GM12878 (cell line): ENCODE data around the gene FFAR1. TPM values are rescaled to one million over a fixed set of nuclear protein-coding genes. Genes with fewer than 3 reads are reported as not detected.

ENCODE experiments used
- ATAC-seq: fragments of 200-7000 bp; cut with Tn5 transposase; 3 replicates; pipeline ENCODE4 v1.9.1; 2020; ENCODE audit warnings: mild to moderate bottlenecking, moderate library complexity
- BruUV-seq: library from RNA; stranded (reverse); fragments of 400-500 nt; replicated peaks from 2 replicates; lab custom pipeline; 2021; lab: Mats Ljungman, UMichigan
- CTCF ChIA-PET: fragments of 300-600 bp; sonication (Branson Sonifier 250); formaldehyde crosslinking; extraction: SDS; loops from one replicate; lab custom pipeline; 2021; ENCODE audit warnings: inconsistent platforms; lab: Yijun Ruan, JAX
- POLR2A ChIA-PET: fragments of 350-600 bp; formaldehyde crosslinking; extraction: SDS; loops from one replicate; lab custom pipeline; 2021; ENCODE audit warnings: inconsistent platforms; lab: Charles Lee
- RAD21 ChIA-PET: fragments of 300-600 bp; sonication (Branson Sonifier 250); formaldehyde crosslinking; loops from one replicate; lab custom pipeline; 2023; ENCODE audit warnings: antibody characterized with exemption; ENCODE audit not compliant: unreplicated experiment; lab: Charles Lee
- SMC1A ChIA-PET: fragments of 300-600 bp; sonication (Branson Sonifier 250); formaldehyde crosslinking; loops from one replicate; lab custom pipeline; 2023; ENCODE audit not compliant: unreplicated experiment, uncharacterized antibody; lab: Charles Lee
- DNase-seq: peaks from one replicate; pipeline ENCODE4 v3.0.0-alpha.2; 2011; ENCODE audit warnings: low read depth, low spot score
- FAIRE-seq: peaks from 3 replicates; lab custom pipeline; 2011; peaks lifted over from hg19 to GRCh38; lab: Jason Lieb, UNC
- H2AFZ ChIP-seq: 2 replicates; pipeline ENCODE4 v1.6.0; 2011; ENCODE audit warnings: low read depth, low read length, control low read depth; ENCODE audit not compliant: control insufficient read depth
- H3K27ac ChIP-seq: 2 replicates; pipeline ENCODE4 v1.5.1; 2011; ENCODE audit warnings: control low read depth; ENCODE audit not compliant: control insufficient read depth, insufficient read depth
- H3K27me3 ChIP-seq, 2 experiments: replicated peaks in 1 of 2; 2 replicates each; pipeline versions ENCODE4 v1.6.0 to v1.6.1; 2011; ENCODE audit warnings: low read length in 1 of 2; ENCODE audit not compliant: control insufficient read depth in 2 of 2, insufficient read depth in 2 of 2
- H3K36me3 ChIP-seq, 2 experiments: 2 replicates each; pipeline ENCODE4 v1.5.1; 2011; ENCODE audit warnings: low read length in 1 of 2; ENCODE audit not compliant: control insufficient read depth in 2 of 2, insufficient read depth in 2 of 2
- H3K4me1 ChIP-seq: 2 replicates; pipeline ENCODE4 v1.6.1; 2011; ENCODE audit warnings: mild to moderate bottlenecking, low read length, moderate library complexity, mixed read lengths; ENCODE audit not compliant: control insufficient read depth, insufficient read depth
- H3K4me2 ChIP-seq: 2 replicates; pipeline ENCODE4 v1.6.0; 2011; ENCODE audit warnings: control low read depth; ENCODE audit not compliant: control insufficient read depth, insufficient read depth
- H3K4me3 ChIP-seq: fragments of 200-600 bp; sonication (generic); 2 replicates; pipeline ENCODE4 v1.5.1; 2016
- H3K79me2 ChIP-seq: 2 replicates; pipeline ENCODE4 v1.6.0; 2011; ENCODE audit warnings: low read length; ENCODE audit not compliant: control insufficient read depth, insufficient read depth
- H3K9ac ChIP-seq: 2 replicates; pipeline ENCODE4 v1.8.0; 2011; ENCODE audit warnings: low read length, control low read depth, mixed read lengths; ENCODE audit not compliant: control insufficient read depth, insufficient read depth
- H3K9me3 ChIP-seq: replicated peaks from 3 replicates; pipeline ENCODE4 v1.5.1; 2011; ENCODE audit warnings: mild to moderate bottlenecking, low read length; ENCODE audit not compliant: control insufficient read depth, insufficient read depth
- H4K20me1 ChIP-seq: 2 replicates; pipeline ENCODE4 v1.6.0; 2011; ENCODE audit not compliant: control insufficient read depth, insufficient read depth
- BCLAF1 ChIP-seq: fragments of 450-650 bp; IDR thresholded peaks from 2 replicates; pipeline ENCODE4 v1.6.1; 2017; ENCODE audit warnings: antibody characterized with exemption, mild to moderate bottlenecking, moderate library complexity
- EED ChIP-seq: sonication (generic); IDR thresholded peaks from 2 replicates; pipeline ENCODE4 v1.6.1; 2016; ENCODE audit warnings: antibody characterized with exemption, low read depth
- ETV6 ChIP-seq, 2 experiments: fragments of 450-650 bp in 1 of 2; IDR thresholded peaks in 1 of 2; conservative IDR thresholded peaks in 1 of 2; 2 replicates each; pipeline ENCODE4 v1.6.1; 2014; ENCODE audit warnings: antibody characterized with exemption in 1 of 2, borderline replicate concordance in 1 of 2, low read depth in 1 of 2, mild to moderate bottlenecking in 1 of 2, moderate library complexity in 1 of 2
- HDGF ChIP-seq: fragments of 450-650 bp; IDR thresholded peaks from 2 replicates; pipeline ENCODE4 v1.6.1; 2016; ENCODE audit warnings: antibody characterized with exemption
- NKRF ChIP-seq: fragments of 450-650 bp; conservative IDR thresholded peaks from 2 replicates; pipeline ENCODE4 v1.6.1; 2017; ENCODE audit warnings: mild to moderate bottlenecking, moderate library complexity
- PAX8 ChIP-seq: fragments of 450-650 bp; IDR thresholded peaks from 2 replicates; pipeline ENCODE4 v1.6.1; 2017; ENCODE audit warnings: mild to moderate bottlenecking, moderate library complexity
- POLR2AphosphoS2 ChIP-seq: IDR thresholded peaks from 2 replicates; pipeline ENCODE4 v1.6.1; 2011; ENCODE audit warnings: low read depth, mild to moderate bottlenecking, low read length, improper control_type of control experiment, moderate library complexity
- POLR2AphosphoS5 ChIP-seq: IDR thresholded peaks from 2 replicates; pipeline ENCODE4 v1.6.1; 2011; ENCODE audit warnings: mild to moderate bottlenecking, low read length, inconsistent platforms
- RAD21 ChIP-seq: IDR thresholded peaks from 2 replicates; pipeline ENCODE4 v1.6.1; 2011; ENCODE audit warnings: mild to moderate bottlenecking, low read depth, low read length, moderate library complexity; ENCODE audit not compliant: insufficient read depth
- RBBP5 ChIP-seq: fragments of 200-600 bp; sonication (generic); conservative IDR thresholded peaks from 2 replicates; pipeline ENCODE4 v1.6.1; 2016
- SMC3 ChIP-seq: IDR thresholded peaks from 2 replicates; pipeline ENCODE4 v1.6.1; 2011; ENCODE audit warnings: low read length, improper control_type of control experiment, borderline replicate concordance
- TCF3 ChIP-seq: IDR thresholded peaks from 2 replicates; pipeline ENCODE4 v1.6.1; 2012; ENCODE audit warnings: low read depth, mild to moderate bottlenecking, low read length, borderline replicate concordance; ENCODE audit not compliant: insufficient read depth
- ZZZ3 ChIP-seq: IDR thresholded peaks from 2 replicates; pipeline ENCODE4 v1.6.1; 2011; ENCODE audit warnings: low read depth; ENCODE audit not compliant: control insufficient read depth, insufficient read length
- WGBS: methylation state at CpG from one replicate; pipeline ENCODE4 v1.1.6; 2016; ENCODE audit warnings: low lambda C conversion rate; ENCODE audit not compliant: insufficient replicate concordance, insufficient coverage; ENCODE audit errors: missing lambda C conversion rate; 5-methylcytosine and 5-hydroxymethylcytosine counted together
- in situ Hi-C: fragments of 300-500 bp; cut with MboI; formaldehyde crosslinking; loops from 9 replicates; pipeline ENCODE4 v1.14.3; 2018; ENCODE audit warnings: mixed read lengths
- intact Hi-C: fragments of 100-400 bp; cut with micrococcal nuclease; formaldehyde crosslinking; loops from one replicate; pipeline ENCODE4 v1.14.2; 2022; ENCODE audit not compliant: unreplicated experiment
- polyA plus RNA-seq, 11 experiments: library from polyadenylated mRNA; depleted of rRNA in 4 of 11; unstranded in 6 of 11; stranded (reverse) in 5 of 11; fragments of >200 nt; fragmentation: Nextera tagmentation in 4 of 11; fragmentation: Illumina TruSeq in 1 of 11; extraction: Ambion mirVana in 4 of 11; extraction: Trizol in 1 of 11; gene quantifications; 1 replicate in 1 of 11; 2 replicates in 10 of 11; pipeline versions ENCODE4 v1.2.1 to v1.2.3, GENCODE V29; 2011 to 2016; ENCODE audit warnings: inconsistent platforms in 2 of 11, missing spikeins in 2 of 11, low read depth in 1 of 11
- total RNA-seq, 4 experiments: library from RNA; depleted of rRNA in 3 of 4; stranded (reverse); fragments of >200 nt in 3 of 4; fragmentation: Illumina TruSeq in 1 of 4; extraction: Trizol in 1 of 4; gene quantifications; 2 replicates each; pipeline versions ENCODE4 v1.2.1 to v1.2.3, GENCODE V29; 2013 to 2021
- TF ChIP-seq, protein P1 (sequence below): fragments of 450-650 bp; IDR thresholded peaks from 2 replicates; pipeline ENCODE4 v1.6.1; 2016; ENCODE audit warnings: mild to moderate bottlenecking, moderate library complexity, borderline replicate concordance

Gene FFAR1
- total and polyA plus RNA-seq, 10 of the 15 experiments (the other 5 are each of a cell fraction or from before 2014, with no cell fraction given): 0.05 to 0.62 (median 0.14) TPM; not detected in 2

GRCh38 chr19:35341565-35342225 lies 6.0 kb upstream of the FFAR1 start:
- ChIA-PET SMC1A (interaction anchor here (1.0 to 1.1 kb wide), 2 partner anchors 8 to 122 kb away, joined by 3 to 4 read pairs; no protein-coding TSS in a partner anchor), POLR2A (interaction anchor here (1.1 to 1.7 kb wide), 2 partner anchors 8 to 122 kb away, joined by 3 to 6 read pairs; no protein-coding TSS in a partner anchor)
- in situ Hi-C loops: no loop called here
- TF ChIP-seq PAX8 (no peak), RBBP5 (no peak), SMC3 (no peak), TCF3 (0 out of 2 replicates have a peak, but pooled peaks have one; percentile 19), ETV6 (conservative IDR thresholded peaks at IDR 0.05 in 1 of 2, IDR thresholded peaks at IDR 0.05 in 1 of 2; ENCODE audit: borderline replicate concordance in 1 of 2, low read depth in 1 of 2) (peak in 1 of 2 experiments; percentile 63; a peak in 2 of 4 replicates), POLR2AphosphoS2 (peak; percentile 13; the same call in 1 of the 2 replicates), EED (no peak), ZZZ3 (no peak), NKRF (no peak), RAD21 (no peak), BCLAF1 (no peak), POLR2AphosphoS5 (peak; percentile 35; the same call in 1 of the 2 replicates), HDGF (0 out of 2 replicates have a peak, but pooled peaks have one; percentile 44)
- TF ChIP-seq, protein P1, sequence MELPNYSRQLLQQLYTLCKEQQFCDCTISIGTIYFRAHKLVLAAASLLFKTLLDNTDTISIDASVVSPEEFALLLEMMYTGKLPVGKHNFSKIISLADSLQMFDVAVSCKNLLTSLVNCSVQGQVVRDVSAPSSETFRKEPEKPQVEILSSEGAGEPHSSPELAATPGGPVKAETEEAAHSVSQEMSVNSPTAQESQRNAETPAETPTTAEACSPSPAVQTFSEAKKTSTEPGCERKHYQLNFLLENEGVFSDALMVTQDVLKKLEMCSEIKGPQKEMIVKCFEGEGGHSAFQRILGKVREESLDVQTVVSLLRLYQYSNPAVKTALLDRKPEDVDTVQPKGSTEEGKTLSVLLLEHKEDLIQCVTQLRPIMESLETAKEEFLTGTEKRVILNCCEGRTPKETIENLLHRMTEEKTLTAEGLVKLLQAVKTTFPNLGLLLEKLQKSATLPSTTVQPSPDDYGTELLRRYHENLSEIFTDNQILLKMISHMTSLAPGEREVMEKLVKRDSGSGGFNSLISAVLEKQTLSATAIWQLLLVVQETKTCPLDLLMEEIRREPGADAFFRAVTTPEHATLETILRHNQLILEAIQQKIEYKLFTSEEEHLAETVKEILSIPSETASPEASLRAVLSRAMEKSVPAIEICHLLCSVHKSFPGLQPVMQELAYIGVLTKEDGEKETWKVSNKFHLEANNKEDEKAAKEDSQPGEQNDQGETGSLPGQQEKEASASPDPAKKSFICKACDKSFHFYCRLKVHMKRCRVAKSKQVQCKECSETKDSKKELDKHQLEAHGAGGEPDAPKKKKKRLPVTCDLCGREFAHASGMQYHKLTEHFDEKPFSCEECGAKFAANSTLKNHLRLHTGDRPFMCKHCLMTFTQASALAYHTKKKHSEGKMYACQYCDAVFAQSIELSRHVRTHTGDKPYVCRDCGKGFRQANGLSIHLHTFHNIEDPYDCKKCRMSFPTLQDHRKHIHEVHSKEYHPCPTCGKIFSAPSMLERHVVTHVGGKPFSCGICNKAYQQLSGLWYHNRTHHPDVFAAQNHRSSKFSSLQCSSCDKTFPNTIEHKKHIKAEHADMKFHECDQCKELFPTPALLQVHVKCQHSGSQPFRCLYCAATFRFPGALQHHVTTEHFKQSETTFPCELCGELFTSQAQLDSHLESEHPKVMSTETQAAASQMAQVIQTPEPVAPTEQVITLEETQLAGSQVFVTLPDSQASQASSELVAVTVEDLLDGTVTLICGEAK: no peak

More at GRCh38 chr19:35341565-35342225, 6.0 kb upstream of the FFAR1 start:
- Histone ChIP-seq H2AFZ (no peak overlapping the region), H3K9ac (no peak overlapping the region), H3K4me3 (no peak overlapping the region), H3K27me3 (no peaks in the 10 kb centered on the region), H3K4me1 (peaks cover 30% of the 10 kb centered on the region), H3K4me2 (no peak overlapping the region), H3K36me3 (peaks cover 24 to 36% of the 10 kb centered on the region in 2 experiments), H3K79me2 (peaks cover 6% of the 10 kb centered on the region), H4K20me1 (no peaks in the 10 kb centered on the region), H3K27ac (no peak overlapping the region), H3K9me3 (no peaks in the 10 kb centered on the region)
- ChIA-PET CTCF (no interaction called here), RAD21 (no interaction called here)
- ATAC-seq (no peak), DNase-seq (no peak), FAIRE-seq (no peak)
- 78% methylated on average over 14 of the region's 14 CpGs for WGBS
- intact Hi-C loops: no loop called here
- BruUV-seq: no TSS peak
